Natural killer cell (primary cell): ENCODE results near the gene SNCB. TPM values are rescaled to one million over a fixed set of nuclear protein-coding genes. Genes with fewer than 3 reads are reported as not detected.
A peak's percentile ranks its signal among the peaks of the same experiment; 100 is the strongest.

Experiments used
- ATAC-seq, 3 donors: fragments of 150-1000 bp in 2 of 3; fragments of 200-7000 bp in 1 of 3; cut with Tn5 transposase; 1 replicate in 1 of 3; 2 replicates in 2 of 3; pipeline ENCODE4 v1.10.0; 2021; ENCODE audit warnings: mild to moderate bottlenecking in 2 of 3, moderate library complexity in 2 of 3
- DNase-seq, 2 donors: peaks; one replicate each; pipeline versions ENCODE4 v3.0.0 to v3.0.0-alpha.2; 2013 to 2021; ENCODE audit warnings: mixed read lengths in 1 of 2
- H3K27ac ChIP-seq: one replicate; pipeline ENCODE4 v1.5.1; 2013; ENCODE audit warnings: mild to moderate bottlenecking, low read length
- H3K27me3 ChIP-seq: one replicate; pipeline ENCODE4 v1.6.1; 2013; ENCODE audit warnings: low read length; ENCODE audit not compliant: control insufficient read depth, insufficient read depth
- H3K36me3 ChIP-seq: one replicate; pipeline ENCODE4 v1.6.1; 2013; ENCODE audit warnings: low read length; ENCODE audit not compliant: control insufficient read depth, insufficient read depth
- H3K4me1 ChIP-seq: one replicate; pipeline ENCODE4 v1.6.1; 2013; ENCODE audit warnings: low read length; ENCODE audit not compliant: control insufficient read depth, insufficient read depth
- H3K4me3 ChIP-seq: one replicate; pipeline ENCODE4 v1.5.1; 2013; ENCODE audit warnings: low read length
- H3K9me3 ChIP-seq: one replicate; pipeline ENCODE4 v1.6.1; 2013; ENCODE audit warnings: low read length; ENCODE audit not compliant: control insufficient read depth, insufficient read depth
- H3K27ac Mint-ChIP-seq, 2 donors: one replicate each; pipeline ENCODE4 v1.8.0; 2022; ENCODE audit warnings: mild to moderate bottlenecking in 2 of 2, mixed read lengths in 2 of 2, moderate library complexity in 1 of 2
- H3K27me3 Mint-ChIP-seq, 2 donors: one replicate each; pipeline ENCODE4 v1.8.0; 2022; ENCODE audit warnings: low read depth in 2 of 2, mixed read lengths in 2 of 2
- H3K36me3 Mint-ChIP-seq: one replicate; pipeline ENCODE4 v1.8.0; 2022; ENCODE audit warnings: mixed read lengths
- H3K4me1 Mint-ChIP-seq, 2 donors: one replicate each; pipeline ENCODE4 v1.8.0; 2022; ENCODE audit warnings: mixed read lengths in 2 of 2
- H3K4me3 Mint-ChIP-seq: one replicate; pipeline ENCODE4 v1.8.0; 2022; ENCODE audit warnings: mild to moderate bottlenecking, moderate library complexity, mixed read lengths
- H3K9me3 Mint-ChIP-seq, 2 donors: one replicate each; pipeline ENCODE4 v1.8.0; 2022; ENCODE audit warnings: mixed read lengths in 2 of 2
- WGBS: methylation state at CpG from one replicate; pipeline ENCODE4 v1.1.7; 2013; ENCODE audit warnings: missing lambda C conversion rate; ENCODE audit not compliant: insufficient coverage; 5-methylcytosine and 5-hydroxymethylcytosine counted together
- intact Hi-C: fragments of 100-400 bp; cut with micrococcal nuclease; formaldehyde crosslinking; loops from one replicate; pipeline ENCODE4 v1.14.2; 2022
- total RNA-seq, 4 donors: library from RNA; stranded (reverse); fragments of 120-200 nt in 1 of 4; gene quantifications; one replicate each; pipeline versions ENCODE4 v1.2.3 to v1.2.4, GENCODE V29; 2013 to 2022
- TF ChIP-seq, protein P1 (sequence below): fragments of 200-600 bp; IDR thresholded peaks from one replicate; pipeline ENCODE4 v1.8.0; 2022; ENCODE audit warnings: antibody characterized with exemption

SNCB gene
- total RNA-seq, 3 donors from 2014 or later (not counting 1 experiment from before 2014, with no cell fraction given): not detected

DNA sequence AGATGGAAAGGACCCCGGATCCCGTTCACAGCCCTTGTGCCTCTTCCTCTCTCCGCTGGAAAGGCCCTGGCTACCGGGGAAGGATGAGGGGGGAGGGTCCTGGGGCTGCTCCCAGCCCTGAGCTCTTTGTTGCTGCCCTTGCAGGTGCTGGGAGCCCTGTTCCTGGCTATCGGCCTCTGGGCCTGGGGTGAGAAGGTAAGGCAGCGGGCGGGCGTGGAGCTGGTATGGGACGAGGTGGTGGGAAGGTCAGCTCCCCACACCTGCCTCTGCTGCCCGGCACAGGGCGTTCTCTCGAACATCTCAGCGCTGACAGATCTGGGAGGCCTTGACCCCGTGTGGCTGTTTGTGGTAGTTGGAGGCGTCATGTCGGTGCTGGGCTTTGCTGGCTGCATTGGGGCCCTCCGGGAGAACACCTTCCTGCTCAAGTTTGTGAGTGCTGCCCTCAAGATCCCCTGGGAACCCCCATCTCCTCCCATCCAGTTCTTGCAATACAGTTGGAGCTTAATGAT lies 21.2 kb upstream of the SNCB start:
- Mint-ChIP-seq H3K27me3 (no peaks in the 10 kb centered on the region), H3K27ac (peak overlapping the region in 1 of 2 donors; percentile 78), H3K9me3 (no peaks in the 10 kb centered on the region), H3K4me3 (no peak overlapping the region), H3K4me1 (peaks cover 44 to 69% of the 10 kb centered on the region in 2 donors), H3K36me3 (no peaks in the 10 kb centered on the region)
- WGBS: 67% methylated on average over 17 of the region's 17 CpGs
- ATAC-seq: no peak
- intact Hi-C loops: no loop called here
- Histone ChIP-seq H3K27me3 (no peaks in the 10 kb centered on the region), H3K27ac (no peak overlapping the region), H3K4me1 (peaks cover 73% of the 10 kb centered on the region), H3K4me3 (no peak overlapping the region), H3K36me3 (peaks cover 5% of the 10 kb centered on the region), H3K9me3 (no peaks in the 10 kb centered on the region)
- TF ChIP-seq, protein P1, sequence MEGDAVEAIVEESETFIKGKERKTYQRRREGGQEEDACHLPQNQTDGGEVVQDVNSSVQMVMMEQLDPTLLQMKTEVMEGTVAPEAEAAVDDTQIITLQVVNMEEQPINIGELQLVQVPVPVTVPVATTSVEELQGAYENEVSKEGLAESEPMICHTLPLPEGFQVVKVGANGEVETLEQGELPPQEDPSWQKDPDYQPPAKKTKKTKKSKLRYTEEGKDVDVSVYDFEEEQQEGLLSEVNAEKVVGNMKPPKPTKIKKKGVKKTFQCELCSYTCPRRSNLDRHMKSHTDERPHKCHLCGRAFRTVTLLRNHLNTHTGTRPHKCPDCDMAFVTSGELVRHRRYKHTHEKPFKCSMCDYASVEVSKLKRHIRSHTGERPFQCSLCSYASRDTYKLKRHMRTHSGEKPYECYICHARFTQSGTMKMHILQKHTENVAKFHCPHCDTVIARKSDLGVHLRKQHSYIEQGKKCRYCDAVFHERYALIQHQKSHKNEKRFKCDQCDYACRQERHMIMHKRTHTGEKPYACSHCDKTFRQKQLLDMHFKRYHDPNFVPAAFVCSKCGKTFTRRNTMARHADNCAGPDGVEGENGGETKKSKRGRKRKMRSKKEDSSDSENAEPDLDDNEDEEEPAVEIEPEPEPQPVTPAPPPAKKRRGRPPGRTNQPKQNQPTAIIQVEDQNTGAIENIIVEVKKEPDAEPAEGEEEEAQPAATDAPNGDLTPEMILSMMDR: no peak
- no peak for DNase-seq

DNA sequence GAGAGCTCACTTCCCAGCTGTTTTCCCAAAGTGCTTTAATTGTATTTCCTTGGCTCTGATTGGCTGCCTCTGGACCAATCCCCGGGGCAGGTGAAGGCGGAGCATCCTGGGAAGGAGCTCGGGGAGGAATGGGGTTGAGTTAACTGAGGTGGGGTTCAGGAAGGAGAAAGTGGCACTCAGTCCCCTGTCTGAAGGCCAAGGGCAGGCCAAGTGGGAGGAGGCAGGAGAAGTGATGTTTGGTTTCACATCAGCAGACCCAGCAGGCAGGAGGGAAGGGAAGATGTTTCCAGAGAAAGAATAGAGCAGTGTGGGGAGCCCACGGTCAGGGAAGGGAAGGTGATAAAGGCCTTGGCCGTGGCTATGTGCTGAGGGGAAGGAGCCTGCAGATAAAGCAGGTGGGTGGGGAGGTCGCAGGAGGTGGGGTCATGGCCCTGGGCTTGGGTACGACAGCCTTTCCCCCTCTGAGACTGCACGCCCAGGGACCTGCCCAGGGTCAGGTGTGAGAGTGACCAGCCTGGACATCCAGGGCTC lies 20.1 kb upstream of the SNCB start:
- DNase-seq (no peak), ATAC-seq (no peak)
- H3K36me3 Mint-ChIP-seq: no peaks in the 10 kb centered on the region

DNA sequence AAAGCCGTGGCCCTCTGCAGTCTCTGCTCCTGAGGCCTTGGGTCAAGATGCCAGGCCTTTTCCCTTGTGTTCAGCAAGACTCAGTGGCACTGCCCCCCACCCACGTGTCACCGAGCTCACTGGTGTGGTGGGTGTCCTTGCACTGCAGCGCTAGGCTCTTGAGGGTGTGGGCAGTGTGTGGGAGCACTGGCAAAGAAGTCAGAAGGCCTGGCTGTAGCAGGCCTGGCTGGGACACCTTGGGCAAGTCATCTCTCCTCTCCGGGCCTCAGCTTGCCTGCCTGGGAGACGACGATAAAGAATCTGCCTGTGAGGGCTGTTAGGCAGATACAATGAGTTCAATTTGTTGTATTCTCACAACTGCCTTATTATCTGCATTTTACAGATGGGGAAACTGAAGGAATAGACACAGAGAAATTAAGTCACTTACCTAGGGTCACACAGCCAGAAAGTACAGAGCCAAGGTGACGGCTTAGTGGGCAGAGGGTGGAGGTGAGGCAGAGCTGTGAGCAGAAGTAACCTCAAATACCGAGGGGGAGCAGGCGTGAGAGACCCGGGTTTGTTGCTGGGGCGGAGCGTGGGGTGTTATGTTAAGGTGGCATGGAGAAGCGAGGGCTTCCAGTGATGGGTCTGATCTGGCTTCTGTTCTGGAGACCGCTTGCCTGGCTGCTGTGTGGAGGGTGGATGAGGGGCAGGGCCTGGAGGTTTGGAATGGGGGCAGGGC lies 18.3 kb upstream of the SNCB start:
- ATAC-seq (peak in 2 of 3 donors; percentile 18 to 37), DNase-seq (peak; percentile 44 to 71)
- H3K9me3 Mint-ChIP-seq: no peaks in the 10 kb centered on the region
- Histone ChIP-seq H3K27me3 (no peaks in the 10 kb centered on the region), H3K4me1 (peaks cover 69% of the 10 kb centered on the region), H3K9me3 (no peaks in the 10 kb centered on the region), H3K4me3 (no peak overlapping the region), H3K27ac (peak overlapping the region; percentile 22), H3K36me3 (no peaks in the 10 kb centered on the region)
- H3K4me1 Mint-ChIP-seq: peaks cover 40 to 71% of the 10 kb centered on the region in 2 donors
- H3K36me3 Mint-ChIP-seq: no peaks in the 10 kb centered on the region
- intact Hi-C loops: no loop called here
- H3K27me3 Mint-ChIP-seq: no peaks in the 10 kb centered on the region
- peak overlapping the region; percentile 66 to 72 for H3K27ac Mint-ChIP-seq
- TF ChIP-seq, protein P1: no peak
- H3K4me3 Mint-ChIP-seq: peak overlapping the region; percentile 83
- WGBS: 38% methylated on average over 14 of the region's 15 CpGs

More for the DNA sequence above, 20.1 kb upstream of the SNCB start:
- WGBS: 85% methylated on average over 8 of the region's 8 CpGs
- H3K27ac ChIP-seq: no peak overlapping the region
- H3K4me3 ChIP-seq: no peak overlapping the region
- no peaks in the 10 kb centered on the region for H3K27me3 ChIP-seq
- Mint-ChIP-seq H3K9me3 (no peaks in the 10 kb centered on the region), H3K4me1 (peaks cover 44 to 75% of the 10 kb centered on the region in 2 donors), H3K27ac (peak overlapping the region in 1 of 2 donors; percentile 78), H3K27me3 (no peaks in the 10 kb centered on the region), H3K4me3 (peak overlapping the region; percentile 32)
- H3K9me3 ChIP-seq: no peaks in the 10 kb centered on the region
- H3K36me3 ChIP-seq: no peaks in the 10 kb centered on the region
- H3K4me1 ChIP-seq: peaks cover 77% of the 10 kb centered on the region
- TF ChIP-seq, protein P1: no peak
- intact Hi-C loops: no loop called here
